CD8-positive, alpha-beta memory T cell (primary cell): ENCODE results near the gene GMFB. TPM values are rescaled to one million over a fixed set of nuclear protein-coding genes. Genes with fewer than 3 reads are reported as not detected.

ENCODE experiments used
- CTCF ChIA-PET: fragments of 350-600 bp; sonication (Branson Sonifier 250); formaldehyde crosslinking; loops from one replicate; lab custom pipeline; 2021; ENCODE audit warnings: antibody characterized with exemption; lab: Charles Lee
- POLR2A ChIA-PET: fragments of 350-600 bp; sonication (Branson Sonifier 250); formaldehyde crosslinking; loops from one replicate; lab custom pipeline; 2021; ENCODE audit warnings: antibody characterized with exemption; lab: Charles Lee
- DNase-seq, 5 donors: peaks; one replicate each; pipeline versions ENCODE4 v3.0.0 to v3.0.0-alpha.2; 2020 to 2022; ENCODE audit warnings: mixed read lengths in 1 of 5
- H3K27ac ChIP-seq: one replicate; pipeline ENCODE4 v1.7.0; 2013; ENCODE audit warnings: low read depth, mild to moderate bottlenecking, low read length, moderate library complexity
- H3K27me3 ChIP-seq: 2 replicates; pipeline ENCODE4 v1.7.0; 2013; ENCODE audit warnings: low read length, mild to moderate bottlenecking; ENCODE audit not compliant: insufficient read depth, poor library complexity, severe bottlenecking
- H3K36me3 ChIP-seq: 2 replicates; pipeline ENCODE4 v1.7.0; 2013; ENCODE audit warnings: mild to moderate bottlenecking, low read length, moderate library complexity; ENCODE audit not compliant: insufficient read depth
- H3K4me1 ChIP-seq: 2 replicates; pipeline ENCODE4 v1.7.0; 2013; ENCODE audit warnings: mild to moderate bottlenecking, low read length, moderate library complexity; ENCODE audit not compliant: insufficient read depth
- H3K4me3 ChIP-seq: 2 replicates; pipeline ENCODE4 v1.7.0; 2013; ENCODE audit warnings: mild to moderate bottlenecking, low read length
- H3K9me3 ChIP-seq: 2 replicates; pipeline ENCODE4 v1.7.0; 2013; ENCODE audit warnings: mild to moderate bottlenecking, low read length
- H3K27ac Mint-ChIP-seq, 8 donors: one replicate each; pipeline ENCODE4 v1.8.0; 2020 to 2021; ENCODE audit warnings: mixed read lengths in 8 of 8, mild to moderate bottlenecking in 6 of 8, inconsistent platforms in 3 of 8, moderate library complexity in 3 of 8
- H3K27me3 Mint-ChIP-seq, 2 donors: one replicate each; pipeline ENCODE4 v1.8.0; 2020 to 2021; ENCODE audit warnings: mixed read lengths in 2 of 2, mild to moderate bottlenecking in 1 of 2, moderate library complexity in 1 of 2
- H3K36me3 Mint-ChIP-seq, 3 donors: one replicate each; pipeline ENCODE4 v1.8.0; 2020 to 2021; ENCODE audit warnings: mixed read lengths in 3 of 3, inconsistent platforms in 1 of 3, mild to moderate bottlenecking in 1 of 3
- H3K4me1 Mint-ChIP-seq, 3 donors: one replicate each; pipeline ENCODE4 v1.8.0; 2020 to 2021; ENCODE audit warnings: mixed read lengths in 3 of 3, inconsistent platforms in 1 of 3, mild to moderate bottlenecking in 1 of 3
- H3K4me3 Mint-ChIP-seq, 7 donors: one replicate each; pipeline ENCODE4 v1.8.0; 2020 to 2021; ENCODE audit warnings: mixed read lengths in 7 of 7, mild to moderate bottlenecking in 6 of 7, moderate library complexity in 4 of 7, inconsistent platforms in 2 of 7
- H3K9me3 Mint-ChIP-seq, 5 donors: one replicate each; pipeline ENCODE4 v1.8.0; 2020 to 2022; ENCODE audit warnings: mixed read lengths in 5 of 5, mild to moderate bottlenecking in 3 of 5, moderate library complexity in 2 of 5, inconsistent platforms in 1 of 5
- polyA plus RNA-seq: library from polyadenylated mRNA; unstranded; fragments of 300-500 nt; fragmentation: Illumina TruSeq; gene quantifications from one replicate; pipeline ENCODE4 v1.2.3, GENCODE V29; 2021
- total RNA-seq, 2 experiments: library from RNA; stranded (reverse); gene quantifications; one replicate each; pipeline ENCODE4 v1.2.3, GENCODE V29; 2021

The GMFB gene
- total and polyA plus RNA-seq, 3 experiments from 2014 or later: 18.2 to 61.3 (median 56.4) TPM

GRCh38 chr14:54528973-54529372, 40.2 kb upstream of the GMFB start:
- H3K36me3 ChIP-seq: peaks cover 1% of the 10 kb centered on the region
- H3K27me3 ChIP-seq: no peaks in the 10 kb centered on the region
- Mint-ChIP-seq H3K36me3 (peaks cover 0 to 64% (median 11%) of the 10 kb centered on the region in 3 donors), H3K27me3 (no peaks in the 10 kb centered on the region), H3K4me1 (peaks cover 0 to 5% (median 0%) of the 10 kb centered on the region in 3 donors), H3K4me3 (no peak overlapping the region), H3K9me3 (no peaks in the 10 kb centered on the region), H3K27ac (no peak overlapping the region)
- ChIA-PET POLR2A (no interaction called here), CTCF (no interaction called here)
- H3K9me3 ChIP-seq: no peaks in the 10 kb centered on the region
- H3K27ac ChIP-seq: no peak overlapping the region
- no peaks in the 10 kb centered on the region for H3K4me1 ChIP-seq
- H3K4me3 ChIP-seq: no peak overlapping the region
- no peak for DNase-seq

DNA sequence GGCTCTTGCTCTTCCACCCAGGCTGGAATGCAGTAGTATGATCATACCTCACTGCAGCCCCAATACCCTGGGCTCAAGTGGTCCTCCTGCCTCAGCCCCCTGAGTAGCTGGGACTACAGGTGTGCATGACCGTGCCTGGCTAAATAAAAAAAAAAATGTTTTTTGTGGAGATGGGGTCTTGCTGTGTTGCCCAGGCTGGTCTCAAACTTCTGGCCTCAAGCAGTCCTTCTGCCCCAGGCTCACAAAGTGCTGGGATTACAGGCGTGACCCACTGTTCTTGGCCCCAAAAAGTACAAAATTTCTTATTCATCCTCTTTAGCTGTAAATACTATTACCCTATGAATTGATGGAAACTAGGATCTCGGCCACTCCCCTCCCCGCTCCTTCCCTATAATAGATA, 35.6 kb upstream of the GMFB start:
- POLR2A ChIA-PET: no interaction called here
- peaks cover 8% of the 10 kb centered on the region for H3K36me3 ChIP-seq
- CTCF ChIA-PET: no interaction called here

GRCh38 chr14:54516709-54517108, 27.9 kb upstream of the GMFB start:
- H3K4me1 ChIP-seq: peaks cover 10% of the 10 kb centered on the region
- peaks cover 4 to 14% (median 9%) of the 10 kb centered on the region in 5 donors for H3K9me3 Mint-ChIP-seq
- peaks cover 5% of the 10 kb centered on the region for H3K9me3 ChIP-seq
- H3K27ac Mint-ChIP-seq: no peak overlapping the region
- no peaks in the 10 kb centered on the region for H3K27me3 Mint-ChIP-seq
- no peaks in the 10 kb centered on the region for H3K36me3 ChIP-seq
- peaks cover 56 to 75% (median 64%) of the 10 kb centered on the region in 3 donors for H3K4me1 Mint-ChIP-seq
- H3K27ac ChIP-seq: no peak overlapping the region
- ChIA-PET CTCF (no interaction called here), POLR2A (no interaction called here)
- H3K4me3 ChIP-seq: no peak overlapping the region
- no peaks in the 10 kb centered on the region for H3K27me3 ChIP-seq
- no peak overlapping the region for H3K4me3 Mint-ChIP-seq
- H3K36me3 Mint-ChIP-seq: peaks cover 17 to 41% (median 22%) of the 10 kb centered on the region in 3 donors
- no peak for DNase-seq

More for the DNA sequence above, 35.6 kb upstream of the GMFB start:
- Mint-ChIP-seq H3K4me3 (no peak overlapping the region), H3K4me1 (peaks cover 9 to 15% (median 11%) of the 10 kb centered on the region in 3 donors), H3K27ac (no peak overlapping the region), H3K27me3 (no peaks in the 10 kb centered on the region), H3K36me3 (peaks cover 0 to 70% (median 19%) of the 10 kb centered on the region in 3 donors), H3K9me3 (no peaks in the 10 kb centered on the region)
- Histone ChIP-seq H3K27ac (no peak overlapping the region), H3K4me1 (no peaks in the 10 kb centered on the region), H3K4me3 (no peak overlapping the region), H3K9me3 (no peaks in the 10 kb centered on the region), H3K27me3 (no peaks in the 10 kb centered on the region)
- DNase-seq: no peak

GRCh38 chr14:54515670-54516069, 26.9 kb upstream of the GMFB start:
- POLR2A ChIA-PET: no interaction called here
- Mint-ChIP-seq H3K36me3 (peaks cover 17 to 41% (median 22%) of the 10 kb centered on the region in 3 donors), H3K9me3 (peaks cover 4 to 14% (median 9%) of the 10 kb centered on the region in 5 donors), H3K4me3 (no peak overlapping the region), H3K27me3 (no peaks in the 10 kb centered on the region), H3K27ac (peak overlapping the region in 1 of 8 donors; percentile 92), H3K4me1 (peaks cover 66 to 83% (median 74%) of the 10 kb centered on the region in 3 donors)
- H3K9me3 ChIP-seq: peaks cover 5% of the 10 kb centered on the region
- no peaks in the 10 kb centered on the region for H3K27me3 ChIP-seq
- DNase-seq: no peak
- CTCF ChIA-PET: no interaction called here
- no peak overlapping the region for H3K4me3 ChIP-seq
- no peak overlapping the region for H3K27ac ChIP-seq
- H3K4me1 ChIP-seq: peaks cover 21% of the 10 kb centered on the region
- H3K36me3 ChIP-seq: no peaks in the 10 kb centered on the region

DNA sequence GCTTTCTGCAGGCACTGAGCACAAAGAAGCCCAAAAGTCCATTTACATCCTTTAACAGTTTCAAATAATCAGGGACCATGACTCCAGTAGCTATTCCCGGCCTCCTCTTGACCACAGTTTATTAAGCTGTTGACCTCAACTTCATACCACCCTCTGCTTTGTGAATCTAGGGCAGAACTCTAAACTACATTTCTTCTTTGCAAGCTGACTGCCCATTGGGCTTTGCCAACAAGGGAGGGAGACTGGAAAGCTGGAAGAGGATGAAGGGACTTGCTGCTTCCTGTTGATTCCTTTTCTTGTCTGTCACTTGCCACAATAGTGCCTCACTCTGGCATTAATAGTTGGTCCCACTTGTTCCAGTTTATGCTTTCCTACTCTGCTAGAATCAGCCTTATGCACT, 23.6 kb upstream of the GMFB start:
- POLR2A ChIA-PET: no interaction called here
- Histone ChIP-seq H3K9me3 (peaks cover 5% of the 10 kb centered on the region), H3K27me3 (no peaks in the 10 kb centered on the region), H3K4me1 (peaks cover 32% of the 10 kb centered on the region), H3K27ac (no peak overlapping the region), H3K4me3 (no peak overlapping the region), H3K36me3 (no peaks in the 10 kb centered on the region)
- DNase-seq: no peak
- Mint-ChIP-seq H3K27ac (peak overlapping the region in 5 of 8 donors; percentile 9 to 71 (median 22)), H3K9me3 (peaks cover 4 to 14% (median 9%) of the 10 kb centered on the region in 5 donors), H3K27me3 (no peaks in the 10 kb centered on the region), H3K4me1 (peaks cover 61 to 80% (median 70%) of the 10 kb centered on the region in 3 donors), H3K4me3 (peak overlapping the region in 5 of 7 donors; percentile 3 to 78 (median 37)), H3K36me3 (peaks cover 17 to 31% (median 17%) of the 10 kb centered on the region in 3 donors)
- CTCF ChIA-PET: no interaction called here

DNA sequence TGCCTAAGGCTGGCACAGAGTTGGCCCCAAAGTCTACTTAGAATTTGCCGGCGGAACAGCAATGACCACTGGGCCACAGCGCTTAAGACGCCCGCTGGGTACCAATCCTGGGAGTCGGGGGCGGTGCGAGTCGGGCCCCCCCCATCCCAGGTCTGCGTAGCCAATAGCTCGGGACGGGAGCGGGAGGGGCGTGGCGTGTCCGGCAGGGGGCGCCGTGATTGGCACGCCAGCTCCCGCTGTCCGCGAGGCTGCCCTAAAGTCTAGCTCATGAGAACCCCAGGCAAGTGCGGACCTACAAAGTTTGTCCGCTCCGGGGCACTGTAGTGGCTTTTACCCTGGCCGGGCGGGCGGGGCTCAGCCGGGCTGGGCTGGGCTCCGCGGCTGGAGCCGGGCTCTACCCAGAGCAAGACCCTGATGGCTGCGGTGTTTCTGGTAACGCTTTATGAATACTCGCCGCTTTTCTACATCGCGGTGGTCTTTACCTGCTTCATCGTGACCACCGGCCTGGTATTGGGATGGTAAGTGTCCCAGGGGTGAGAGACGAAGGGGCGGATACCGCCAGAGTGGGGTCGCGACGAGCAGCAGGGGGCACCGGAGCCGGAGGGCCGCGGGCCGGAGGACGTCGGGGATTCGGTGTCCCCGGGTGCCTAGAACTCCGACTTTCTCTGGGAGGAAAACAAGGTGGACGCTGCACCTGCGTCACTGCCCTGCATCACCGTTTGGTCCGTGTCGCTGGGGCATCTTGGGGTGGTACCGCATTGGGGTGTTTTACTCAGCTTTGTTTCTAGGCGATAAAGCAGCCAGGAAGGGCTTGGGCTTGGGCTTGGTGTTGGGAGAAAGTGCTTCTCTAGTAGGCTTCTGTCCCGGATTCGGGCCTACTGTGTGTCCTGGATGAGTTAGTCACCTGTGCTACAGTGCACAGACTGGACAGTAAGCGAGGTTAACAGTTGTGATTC, 21.0 kb upstream of the GMFB start, which contains the start of gene CGRRF1:
CGRRF1 (plus strand) TSS at position 361 of the 956 bp plus-strand sequence; CDS start at position 415, 54 bp downstream.
- Histone ChIP-seq H3K27me3 (no peaks in the 10 kb centered on the region), H3K36me3 (no peaks in the 10 kb centered on the region), H3K4me1 (peaks cover 32% of the 10 kb centered on the region), H3K27ac (peak within 1 kb of the TSS; percentile 88), H3K4me3 (peak within 1 kb of the TSS; percentile 97), H3K9me3 (no peaks in the 10 kb centered on the region)
- DNase-seq: peak; percentile 92 to 97 (median 95)
- Mint-ChIP-seq H3K36me3 (peaks cover 0 to 14% (median 3%) of the 10 kb centered on the region in 3 donors), H3K27me3 (no peaks in the 10 kb centered on the region), H3K27ac (peak within 1 kb of the TSS; percentile 81 to 97 (median 94)), H3K4me1 (peaks cover 47 to 58% (median 57%) of the 10 kb centered on the region in 3 donors), H3K4me3 (peak within 1 kb of the TSS; percentile 95 to 99 (median 97)), H3K9me3 (no peaks in the 10 kb centered on the region)
- ChIA-PET POLR2A (interaction anchor here (0.6 to 2.2 kb wide), 3 partner anchors 13 to 57 kb away, joined by 3 to 12 read pairs (median 11); partner anchors contain the start of genes GMFB and SAMD4A), CTCF (interaction anchor here (1.0 to 3.9 kb wide), 8 partner anchors 10 to 77 kb away, joined by 3 to 44 read pairs (median 4); partner anchors contain the start of gene GMFB)

DNA sequence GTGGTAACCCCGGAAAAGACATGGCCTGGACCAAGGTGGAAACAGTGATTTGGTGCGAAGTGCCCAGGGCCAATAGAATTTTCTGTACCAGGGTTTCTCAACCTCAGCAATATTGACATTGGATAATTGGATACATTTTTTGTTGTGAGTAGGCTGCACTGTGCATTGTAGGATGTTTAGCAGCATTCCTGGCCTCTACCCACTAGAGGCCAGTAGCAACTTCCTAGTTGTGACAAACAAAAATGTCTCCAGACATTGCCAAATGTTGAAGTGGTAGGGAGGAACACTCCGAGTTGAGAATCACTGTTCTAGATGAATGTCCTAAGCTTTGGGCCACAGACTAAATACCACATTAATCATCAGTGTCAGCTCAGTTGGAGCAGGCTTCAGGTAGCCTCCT, 14.7 kb upstream of the GMFB start:
- no peaks in the 10 kb centered on the region for H3K36me3 Mint-ChIP-seq
- no peaks in the 10 kb centered on the region for H3K4me1 Mint-ChIP-seq

GRCh38 chr14:54502602-54503001, 13.8 kb upstream of the GMFB start:
- Mint-ChIP-seq H3K27ac (no peak overlapping the region), H3K4me3 (no peak overlapping the region), H3K4me1 (no peaks in the 10 kb centered on the region), H3K27me3 (peaks cover 14 to 37% of the 10 kb centered on the region in 2 donors), H3K9me3 (no peaks in the 10 kb centered on the region), H3K36me3 (peaks cover 0 to 6% (median 0%) of the 10 kb centered on the region in 3 donors)
- ChIA-PET CTCF (no interaction called here), POLR2A (no interaction called here)
- H3K9me3 ChIP-seq: no peaks in the 10 kb centered on the region
- H3K36me3 ChIP-seq: no peaks in the 10 kb centered on the region
- H3K4me3 ChIP-seq: no peak overlapping the region
- H3K4me1 ChIP-seq: no peaks in the 10 kb centered on the region
- H3K27me3 ChIP-seq: no peaks in the 10 kb centered on the region
- no peak for DNase-seq
- no peak overlapping the region for H3K27ac ChIP-seq

More for the DNA sequence above, 14.7 kb upstream of the GMFB start:
- no peak for DNase-seq
- Mint-ChIP-seq H3K27me3 (peaks cover 12 to 31% of the 10 kb centered on the region in 2 donors), H3K27ac (no peak overlapping the region), H3K4me3 (no peak overlapping the region), H3K9me3 (no peaks in the 10 kb centered on the region)
- Histone ChIP-seq H3K27ac (no peak overlapping the region), H3K4me1 (no peaks in the 10 kb centered on the region), H3K27me3 (no peaks in the 10 kb centered on the region), H3K4me3 (no peak overlapping the region), H3K36me3 (no peaks in the 10 kb centered on the region), H3K9me3 (no peaks in the 10 kb centered on the region)
- POLR2A ChIA-PET: no interaction called here
- CTCF ChIA-PET: no interaction called here
